IMR-90 (cell line): ENCODE results near the gene RBPJL. TPM values are rescaled to one million over a fixed set of nuclear protein-coding genes. Genes with fewer than 3 reads are reported as not detected.

Experiments used
- ATAC-seq: fragments of 200-7000 bp; cut with Tn5 transposase; 2 replicates; pipeline ENCODE4 v1.9.1; 2020; ENCODE audit warnings: low read depth, mild to moderate bottlenecking, moderate library complexity
- BruUV-seq: library from RNA; stranded (reverse); fragments of 400-500 nt; replicated peaks from 2 replicates; lab custom pipeline; 2021; lab: Mats Ljungman, UMichigan
- CTCF ChIA-PET: fragments of 300-600 bp; formaldehyde crosslinking; extraction: SDS; loops from one replicate; lab custom pipeline; 2021; ENCODE audit warnings: antibody characterized with exemption; lab: Yijun Ruan, JAX
- POLR2A ChIA-PET: fragments of 300-600 bp; sonication (Branson Sonifier 250); formaldehyde crosslinking; loops from one replicate; lab custom pipeline; 2022; ENCODE audit warnings: antibody characterized with exemption; ENCODE audit not compliant: unreplicated experiment; lab: Charles Lee
- DNase-seq: peaks from one replicate; pipeline ENCODE4 v3.0.0; 2013
- H2AFZ ChIP-seq: replicated peaks from 2 replicates; pipeline ENCODE3; 2013; ENCODE audit warnings: low read length, mild to moderate bottlenecking; ENCODE audit not compliant: poor library complexity
- H2AK5ac ChIP-seq: 2 replicates; pipeline ENCODE4 v1.6.1; 2013; ENCODE audit warnings: low read depth, low read length, inconsistent platforms
- H2AK9ac ChIP-seq: replicated peaks from 2 replicates; pipeline ENCODE3; 2013; ENCODE audit warnings: mild to moderate bottlenecking, low read depth, low read length, moderate library complexity; ENCODE audit not compliant: poor library complexity
- H2BK120ac ChIP-seq: 2 replicates; pipeline ENCODE4 v1.6.1; 2013; ENCODE audit warnings: low read depth, low read length, inconsistent platforms
- H2BK15ac ChIP-seq: 3 replicates; pipeline ENCODE4 v1.6.1; 2013; ENCODE audit warnings: low read depth, low read length, inconsistent platforms
- H2BK20ac ChIP-seq: 2 replicates; pipeline ENCODE4 v1.6.1; 2013; ENCODE audit warnings: low read depth, mild to moderate bottlenecking, inconsistent platforms, low read length, moderate library complexity
- H2BK5ac ChIP-seq: 2 replicates; pipeline ENCODE4 v1.6.1; 2013; ENCODE audit warnings: mild to moderate bottlenecking, low read depth, low read length, inconsistent platforms; ENCODE audit not compliant: poor library complexity, severe bottlenecking
- H3K14ac ChIP-seq: replicated peaks from 2 replicates; pipeline ENCODE4 v1.6.1; 2013; ENCODE audit warnings: low read depth, low read length, inconsistent platforms
- H3K18ac ChIP-seq: 2 replicates; pipeline ENCODE4 v1.6.1; 2013; ENCODE audit warnings: low read depth, low read length, control low read depth
- H3K23ac ChIP-seq: 2 replicates; pipeline ENCODE4 v1.6.1; 2013; ENCODE audit warnings: low read depth, low read length, inconsistent platforms
- H3K27ac ChIP-seq: 2 replicates; pipeline ENCODE4 v1.5.1; 2013; ENCODE audit warnings: mild to moderate bottlenecking, control low read depth, low read length; ENCODE audit not compliant: insufficient read depth
- H3K27me3 ChIP-seq: 2 replicates; pipeline ENCODE4 v1.6.1; 2013; ENCODE audit warnings: low read length; ENCODE audit not compliant: control insufficient read depth, insufficient read depth
- H3K36me3 ChIP-seq: 2 replicates; pipeline ENCODE4 v1.6.1; 2013; ENCODE audit warnings: low read length, mixed read lengths; ENCODE audit not compliant: control insufficient read depth, insufficient read depth
- H3K4ac ChIP-seq: 2 replicates; pipeline ENCODE4 v1.6.1; 2013; ENCODE audit warnings: low read depth, low read length, inconsistent platforms
- H3K4me1 ChIP-seq: 2 replicates; pipeline ENCODE4 v1.6.1; 2013; ENCODE audit warnings: low read length, mixed read lengths; ENCODE audit not compliant: control insufficient read depth, insufficient read depth
- H3K4me2 ChIP-seq: 2 replicates; pipeline ENCODE4 v1.6.1; 2013; ENCODE audit warnings: low read depth, mild to moderate bottlenecking, control low read depth, low read length, moderate library complexity
- H3K4me3 ChIP-seq: 2 replicates; pipeline ENCODE4 v1.5.1; 2013; ENCODE audit warnings: low read depth, mild to moderate bottlenecking, control low read depth, low read length, moderate library complexity; ENCODE audit not compliant: insufficient read depth
- H3K56ac ChIP-seq: 2 replicates; pipeline ENCODE4 v1.6.1; 2013; ENCODE audit warnings: low read length, inconsistent platforms; ENCODE audit not compliant: insufficient read depth; ENCODE audit errors: extremely low read depth
- H3K79me1 ChIP-seq, 2 experiments: 2 replicates each; pipeline ENCODE4 v1.6.1; 2013; ENCODE audit warnings: low read length in 2 of 2, inconsistent platforms in 1 of 2, low read depth in 1 of 2
- H3K9ac ChIP-seq: 2 replicates; pipeline ENCODE4 v1.6.1; 2013; ENCODE audit warnings: low read depth, low read length, control low read depth
- H3K9me1 ChIP-seq: 2 replicates; pipeline ENCODE4 v1.6.1; 2013; ENCODE audit warnings: low read length, inconsistent platforms; ENCODE audit not compliant: insufficient read depth
- H3K9me3 ChIP-seq: 2 replicates; pipeline ENCODE4 v1.6.1; 2013; ENCODE audit warnings: low read length; ENCODE audit not compliant: control insufficient read depth, insufficient read depth
- H4K20me1 ChIP-seq: 2 replicates; pipeline ENCODE4 v1.6.1; 2013; ENCODE audit warnings: low read length, inconsistent platforms; ENCODE audit not compliant: insufficient read depth
- H4K5ac ChIP-seq: 2 replicates; pipeline ENCODE4 v1.6.1; 2013; ENCODE audit warnings: mild to moderate bottlenecking, low read depth, low read length, control low read depth
- H4K8ac ChIP-seq, 2 experiments: 2 replicates each; pipeline ENCODE4 v1.6.1; 2013; ENCODE audit warnings: low read depth in 2 of 2, low read length in 2 of 2, control low read depth in 1 of 2, inconsistent platforms in 1 of 2
- H4K91ac ChIP-seq: 2 replicates; pipeline ENCODE4 v1.6.1; 2013; ENCODE audit warnings: low read depth, low read length, inconsistent platforms; ENCODE audit not compliant: insufficient read depth
- MAZ ChIP-seq: IDR thresholded peaks from 2 replicates; pipeline ENCODE4 v1.6.1; 2012; ENCODE audit warnings: low read depth, mild to moderate bottlenecking, low read length, improper control_type of control experiment, moderate library complexity, borderline replicate concordance
- MXI1 ChIP-seq: IDR thresholded peaks from 2 replicates; pipeline ENCODE4 v1.6.1; 2012; ENCODE audit warnings: low read depth, mild to moderate bottlenecking, low read length, moderate library complexity, borderline replicate concordance
- RAD21 ChIP-seq: IDR thresholded peaks from 2 replicates; pipeline ENCODE4 v1.6.1; 2012; ENCODE audit warnings: low read length, improper control_type of control experiment
- USF2 ChIP-seq: fragments of 150-350 bp; IDR thresholded peaks from 2 replicates; pipeline ENCODE4 v1.6.1; 2017; ENCODE audit warnings: mild to moderate bottlenecking, antibody characterized with exemption, low read length, low read depth
- WGBS, 2 experiments: methylation state at CpG; one replicate each; pipeline versions ENCODE4 v1.1.5 to v1.1.7; 2013; ENCODE audit warnings: missing lambda C conversion rate in 2 of 2; ENCODE audit not compliant: insufficient read length in 1 of 2; ENCODE audit errors: extremely low coverage in 2 of 2; 5-methylcytosine and 5-hydroxymethylcytosine counted together
- dilution Hi-C: fragments of 300-500 bp; cut with HindIII; formaldehyde crosslinking; loops from one replicate; pipeline ENCODE4 v1.14.3; 2018; ENCODE audit warnings: low sequenced_read_pairs; ENCODE audit not compliant: unreplicated experiment
- in situ Hi-C: fragments of 300-500 bp; cut with MboI; formaldehyde crosslinking; loops from 3 replicates; pipeline ENCODE4 v1.14.3; 2019; ENCODE audit warnings: low sequenced_read_pairs, inconsistent platforms, mixed read lengths
- intact Hi-C: fragments of 100-400 bp; cut with micrococcal nuclease; formaldehyde crosslinking; loops from 2 replicates; pipeline ENCODE4 v1.10.0; 2022
- polyA plus RNA-seq, 3 experiments: library from polyadenylated mRNA; depleted of rRNA; stranded (reverse); fragments of >200 nt; gene quantifications; 2 replicates each; pipeline ENCODE4 v1.2.3, GENCODE V29; 2012; ENCODE audit warnings: low replicate concordance in 1 of 3
- total RNA-seq: library from RNA; depleted of rRNA; stranded (reverse); fragments of >200 nt; gene quantifications from 2 replicates; pipeline ENCODE4 v1.2.3, GENCODE V29; 2012
- TF ChIP-seq, protein P1 (sequence below): fragments of 150-350 bp; IDR thresholded peaks from 2 replicates; pipeline ENCODE4 v1.6.1; 2016; ENCODE audit warnings: low read depth, mild to moderate bottlenecking, low read length, moderate library complexity, borderline replicate concordance

The RBPJL gene
- total and polyA plus RNA-seq, 2 of the 4 experiments (the other 2 are of a cell fraction) = not detected

DNA sequence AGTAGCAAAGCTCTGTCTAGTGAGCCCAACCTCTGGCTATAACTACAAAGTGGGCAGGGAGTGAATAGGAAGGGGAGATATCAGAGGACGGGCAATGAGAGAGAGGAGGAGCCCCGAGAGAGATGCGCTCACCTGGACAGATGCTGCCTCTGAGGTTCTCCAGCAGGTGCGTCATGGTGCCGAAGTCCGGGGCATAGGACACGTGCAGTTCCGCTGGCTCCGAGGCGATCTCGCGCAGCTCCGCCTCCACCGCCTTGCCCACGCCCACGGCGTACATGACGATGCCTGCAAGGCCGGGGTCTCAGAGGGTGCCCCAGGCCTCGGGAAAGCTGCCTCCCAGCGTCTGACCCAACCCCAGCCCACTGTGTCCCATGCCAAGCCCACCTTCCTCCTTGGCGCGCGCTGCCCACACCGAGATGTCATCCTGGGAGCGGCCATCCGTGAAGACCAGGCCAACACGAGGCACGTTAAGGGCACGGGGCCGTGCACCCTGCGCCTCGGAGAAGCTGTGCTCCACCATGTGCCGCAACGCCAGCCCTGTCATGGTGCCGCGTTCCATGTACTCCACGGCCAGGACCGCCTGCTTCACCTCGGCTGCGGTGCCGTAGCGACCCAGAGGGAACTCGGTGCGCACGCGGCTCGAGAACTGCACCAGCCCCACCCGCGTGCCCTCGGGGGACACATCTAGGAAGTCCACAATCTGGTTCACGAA lies 8.7 kb upstream of the RBPJL start:
- H3K79me1 ChIP-seq = no peaks in the 10 kb centered on the region
- no peak overlapping the region for H2BK120ac ChIP-seq
- no TSS peak for BruUV-seq
- H3K27ac ChIP-seq = no peak overlapping the region
- no peak for ATAC-seq
- no peaks in the 10 kb centered on the region for H3K36me3 ChIP-seq
- H3K9me1 ChIP-seq = no peaks in the 10 kb centered on the region
- no peak overlapping the region for H2AFZ ChIP-seq
- peaks cover 13% of the 10 kb centered on the region for H3K27me3 ChIP-seq
- dilution Hi-C loops (no loop called here), intact Hi-C loops (no loop called here), in situ Hi-C loops (loop anchor here (25.0 kb wide), 1 partner anchor 186 kb away; the partner anchor contains the start of genes KCNS1, WFDC12 and WFDC5)
- H4K20me1 ChIP-seq = no peaks in the 10 kb centered on the region
- no peaks in the 10 kb centered on the region; the same call in 1 of the 2 replicates for H3K9me3 ChIP-seq
- POLR2A ChIA-PET = no interaction called here
- no peak overlapping the region for H3K4ac ChIP-seq
- H3K18ac ChIP-seq = no peak overlapping the region
- TF ChIP-seq MAZ (no peak), USF2 (no peak), RAD21 (no peak), MXI1 (no peak)
- TF ChIP-seq, protein P1, sequence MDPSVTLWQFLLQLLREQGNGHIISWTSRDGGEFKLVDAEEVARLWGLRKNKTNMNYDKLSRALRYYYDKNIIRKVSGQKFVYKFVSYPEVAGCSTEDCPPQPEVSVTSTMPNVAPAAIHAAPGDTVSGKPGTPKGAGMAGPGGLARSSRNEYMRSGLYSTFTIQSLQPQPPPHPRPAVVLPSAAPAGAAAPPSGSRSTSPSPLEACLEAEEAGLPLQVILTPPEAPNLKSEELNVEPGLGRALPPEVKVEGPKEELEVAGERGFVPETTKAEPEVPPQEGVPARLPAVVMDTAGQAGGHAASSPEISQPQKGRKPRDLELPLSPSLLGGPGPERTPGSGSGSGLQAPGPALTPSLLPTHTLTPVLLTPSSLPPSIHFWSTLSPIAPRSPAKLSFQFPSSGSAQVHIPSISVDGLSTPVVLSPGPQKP = no peak
- H3K4me1 ChIP-seq = no peaks in the 10 kb centered on the region
- H4K8ac ChIP-seq = no peak overlapping the region
- no peak overlapping the region for H3K56ac ChIP-seq
- H2BK5ac ChIP-seq = no peak overlapping the region
- H3K23ac ChIP-seq = no peak overlapping the region
- 87% methylated on average over 48 of the region's 52 CpGs; no CpG with 5 or more reads in 1 of the 2 experiments for WGBS, 2 experiments
- no peak overlapping the region for H3K14ac ChIP-seq
- no peak overlapping the region for H2AK5ac ChIP-seq
- H3K9ac ChIP-seq = no peak overlapping the region
- no peak for DNase-seq
- CTCF ChIA-PET = interaction anchor here (1.2 kb wide), 1 partner anchor 14 kb away, joined by 6 read pairs; no protein-coding TSS in a partner anchor
- no peak overlapping the region for H2BK15ac ChIP-seq
- no peak overlapping the region for H4K5ac ChIP-seq
- H3K4me2 ChIP-seq = no peak overlapping the region
- H2AK9ac ChIP-seq = no peak overlapping the region
- H3K4me3 ChIP-seq = no peak overlapping the region
- H4K91ac ChIP-seq = no peak overlapping the region
- no peak overlapping the region for H2BK20ac ChIP-seq
